MV-4-11 (cell line): ENCODE measurements around the gene UGT1A8.
"Not testable (repeated sequence)": the region's sequence is repeated elsewhere in the genome, so short reads cannot be mapped to it uniquely, and the experiment has no call there.

Source experiments
- DNase-seq: peaks from one replicate; lab custom pipeline; 2025; lab: John Stamatoyannopoulos, UW

Gene UGT1A8

DNA sequence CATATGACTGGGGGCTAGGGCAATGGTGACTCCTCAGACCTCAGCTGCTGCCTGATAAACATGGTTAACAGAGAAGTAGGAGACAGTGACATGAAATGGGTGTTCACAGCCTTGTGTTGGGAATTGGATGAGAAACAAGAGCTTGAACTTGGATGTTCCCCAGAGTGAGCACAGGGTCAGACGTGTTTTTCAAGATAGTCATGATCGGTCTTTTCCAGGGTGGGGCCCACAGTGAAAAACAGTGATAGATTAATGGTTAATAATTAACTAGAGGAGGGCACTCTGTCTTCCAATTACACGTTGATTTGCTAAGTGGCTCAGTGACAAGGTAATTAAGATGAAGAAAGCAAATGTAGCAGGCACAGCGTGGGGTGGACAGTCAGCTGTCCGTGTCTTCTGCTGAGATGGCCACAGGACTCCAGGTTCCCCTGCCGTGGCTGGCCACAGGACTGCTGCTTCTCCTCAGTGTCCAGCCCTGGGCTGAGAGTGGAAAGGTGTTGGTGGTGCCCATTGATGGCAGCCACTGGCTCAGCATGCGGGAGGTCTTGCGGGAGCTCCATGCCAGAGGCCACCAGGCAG is 111.4 kb downstream of the UGT1A8 start, which contains the start of gene UGT1A3:
Gene UGT1A3 (plus strand): TSS at position 320 of the 579 bp plus-strand sequence. CDS start 85 bp downstream, at position 405.
- no peak for DNase-seq

DNA sequence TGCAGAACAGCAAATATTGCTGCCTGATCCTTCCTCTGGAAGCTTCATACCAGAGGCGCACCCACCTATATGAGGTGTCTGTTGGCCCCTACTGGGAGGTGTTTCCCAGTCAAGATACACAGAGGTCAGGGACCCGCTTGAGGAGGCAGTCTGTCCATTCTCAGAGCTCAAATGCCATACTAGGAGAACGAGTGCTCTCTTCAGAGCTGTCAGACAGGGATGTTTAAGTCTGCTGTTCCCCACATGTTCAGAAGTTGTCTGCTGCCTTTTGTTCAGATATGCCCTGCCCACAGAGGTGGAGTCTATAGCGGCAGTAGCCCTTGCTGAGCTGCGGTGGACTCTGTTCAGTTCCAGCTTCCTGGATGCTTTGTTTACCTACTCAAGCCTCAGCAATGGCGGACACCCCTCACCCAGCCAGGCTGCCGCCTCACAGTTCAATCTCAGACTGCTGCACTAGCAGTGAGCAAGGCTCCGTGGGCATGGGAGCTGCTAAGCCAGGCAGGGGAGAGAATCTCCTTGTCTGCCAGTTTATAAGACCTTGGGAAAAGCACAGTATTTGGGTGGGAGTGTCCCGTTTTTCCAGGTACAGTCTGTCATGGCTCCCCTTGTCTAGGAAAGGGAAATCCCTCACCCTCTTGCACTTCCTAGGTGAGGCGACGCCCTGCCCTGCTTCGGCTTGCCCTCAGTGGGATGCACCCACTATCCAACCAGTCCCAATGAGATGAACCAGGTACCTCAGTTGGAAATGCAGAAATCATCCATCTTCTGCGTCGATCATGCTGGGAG is 119.6 kb downstream of the UGT1A8 start:
- DNase-seq: not testable (repeated sequence)

DNA sequence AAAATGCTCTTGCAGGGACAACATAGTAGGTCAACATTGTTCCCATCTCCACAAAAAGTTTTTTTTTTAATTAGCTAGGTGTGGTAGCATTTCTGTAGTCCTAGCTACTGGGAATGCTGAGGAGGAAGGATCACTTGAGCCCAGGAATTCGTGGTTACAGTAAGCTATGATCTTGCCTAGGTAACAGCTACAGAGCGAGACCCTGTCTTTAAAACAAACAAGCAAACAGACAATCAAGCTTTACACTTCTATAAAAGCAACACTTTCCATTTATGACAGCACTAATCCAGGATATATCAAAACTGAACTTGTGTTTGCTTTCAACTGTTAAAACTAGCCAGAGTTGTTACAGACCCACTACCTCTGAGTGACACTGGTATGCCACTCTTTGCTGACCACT is 123.4 kb downstream of the UGT1A8 start:
- DNase-seq: no peak

DNA sequence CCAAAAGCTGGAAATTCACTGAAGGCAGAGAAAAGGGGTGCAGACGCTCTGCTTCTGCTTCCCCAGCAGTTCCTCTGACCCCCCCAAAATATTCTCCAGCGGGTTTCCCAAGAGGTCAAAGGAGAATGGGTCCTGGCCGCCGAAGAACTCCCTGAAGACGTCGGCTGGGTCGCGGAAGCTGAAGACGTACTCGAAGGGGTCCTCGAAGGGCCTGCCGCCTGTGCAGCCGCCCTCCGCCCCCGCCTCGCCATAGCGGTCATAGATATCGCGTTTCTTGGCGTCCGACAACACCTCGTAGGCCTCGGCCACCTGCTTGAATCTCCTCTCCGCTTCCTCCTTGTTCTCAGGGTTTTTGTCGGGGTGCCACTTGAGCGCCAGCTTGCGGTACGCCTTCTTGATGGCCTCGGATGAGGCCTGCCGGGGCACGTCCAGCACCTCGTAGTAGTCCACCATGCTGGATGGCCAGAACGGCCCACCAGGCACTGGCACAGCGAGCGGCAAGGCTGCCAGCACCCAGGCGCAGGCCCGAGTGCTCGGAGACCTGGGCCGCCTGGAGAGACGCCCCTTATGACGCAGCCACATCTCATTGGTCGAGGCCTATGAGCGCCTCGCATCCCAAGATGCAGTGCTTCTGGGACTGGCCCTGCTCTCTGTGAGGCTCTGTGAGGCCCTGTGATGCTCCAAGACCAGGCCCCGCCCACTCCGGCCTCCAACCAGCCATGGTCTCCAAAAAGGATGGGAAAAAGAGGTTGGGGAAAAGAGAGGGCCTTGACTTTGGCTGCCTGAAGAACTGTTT is 126.2 kb downstream of the UGT1A8 start:
- no peak for DNase-seq

DNA sequence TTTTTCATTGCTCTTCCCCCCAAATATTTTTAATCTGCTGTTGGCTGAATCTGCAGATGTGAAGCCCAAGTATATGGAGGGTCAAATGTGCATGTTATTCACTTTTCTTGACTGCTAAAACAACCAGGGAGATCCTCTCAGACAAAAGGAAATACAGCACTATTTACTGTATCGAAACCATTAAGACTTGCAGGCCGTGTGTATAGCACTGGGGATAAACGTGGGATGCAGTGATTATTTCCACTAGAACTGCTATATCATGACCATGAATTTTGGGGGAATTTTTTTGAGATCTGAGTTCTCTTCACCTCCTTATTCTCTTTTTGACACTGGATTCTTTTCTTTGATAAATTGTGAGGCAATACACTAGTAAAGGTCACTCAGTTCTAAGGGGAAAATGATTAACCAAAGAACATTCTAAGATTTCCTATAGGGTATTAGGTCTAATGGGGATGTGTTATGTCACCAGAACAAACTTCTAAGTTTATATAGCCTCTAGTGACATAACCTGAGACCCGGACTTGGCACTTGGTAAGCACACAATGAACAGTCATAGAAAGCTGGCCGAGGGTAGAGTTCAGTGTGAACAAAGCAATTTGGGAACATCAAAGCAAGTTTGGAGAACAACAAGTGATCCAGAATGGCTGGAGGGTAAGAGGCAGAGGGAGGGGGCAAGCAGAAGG is 127.8 kb downstream of the UGT1A8 start:
- no peak for DNase-seq

DNA sequence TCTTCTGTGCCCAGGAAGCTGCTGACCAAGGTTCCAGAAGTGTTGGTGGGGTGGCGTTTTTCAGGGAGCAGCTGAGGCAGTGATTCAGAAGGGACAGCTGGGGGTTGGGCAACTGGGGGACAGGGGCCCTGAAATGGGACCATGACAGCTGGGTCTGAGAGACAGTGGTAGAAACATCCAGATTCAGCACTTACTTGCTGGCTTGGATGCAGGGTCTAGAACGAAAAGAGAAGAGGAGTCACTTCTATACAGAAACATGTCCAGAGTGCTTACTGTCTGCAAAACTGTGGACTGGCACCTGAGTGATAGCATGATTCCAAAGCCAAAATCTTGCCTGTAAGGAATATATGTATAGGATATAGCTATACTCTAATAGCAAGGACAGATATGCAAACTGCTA is 128.4 kb downstream of the UGT1A8 start:
- DNase-seq: not testable (repeated sequence)

DNA sequence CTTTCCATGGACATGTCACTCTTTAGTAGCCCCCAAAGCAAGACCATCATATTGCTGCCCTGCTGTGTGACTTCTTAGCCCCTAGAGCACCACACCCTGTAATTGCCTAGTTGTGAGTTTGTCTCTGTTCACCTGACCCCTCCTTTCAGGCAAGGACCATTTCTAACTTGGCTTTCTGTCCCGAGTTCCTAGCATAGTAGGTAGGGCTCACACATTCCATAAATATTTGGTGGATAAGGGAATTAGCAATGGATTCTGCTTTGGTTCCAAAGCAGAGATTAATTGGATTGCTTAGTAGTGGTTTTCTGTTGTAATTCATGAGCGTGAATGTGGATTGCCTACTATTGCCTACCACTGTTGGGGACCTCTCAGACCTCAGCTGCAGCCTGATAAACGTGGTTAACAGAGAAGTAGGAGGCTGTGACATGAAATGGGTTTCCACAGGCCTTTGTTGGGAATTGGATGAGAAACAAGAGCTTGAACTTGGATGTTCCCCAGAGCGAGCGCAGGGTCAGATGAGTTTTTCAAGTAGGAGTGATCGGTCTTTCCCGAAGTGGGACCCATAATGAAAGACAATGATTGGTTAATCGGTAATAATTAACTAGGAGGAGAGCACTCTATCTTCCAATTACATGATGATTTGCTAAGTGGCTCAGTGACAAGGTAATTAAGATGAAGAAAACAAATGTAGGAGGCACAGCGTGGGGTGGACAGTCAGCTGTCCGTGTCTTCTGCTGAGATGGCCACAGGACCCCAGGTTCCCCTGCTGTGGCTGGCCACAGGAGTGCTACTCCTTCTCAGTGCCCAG is 129.2 kb downstream of the UGT1A8 start:
- no peak for DNase-seq

DNA sequence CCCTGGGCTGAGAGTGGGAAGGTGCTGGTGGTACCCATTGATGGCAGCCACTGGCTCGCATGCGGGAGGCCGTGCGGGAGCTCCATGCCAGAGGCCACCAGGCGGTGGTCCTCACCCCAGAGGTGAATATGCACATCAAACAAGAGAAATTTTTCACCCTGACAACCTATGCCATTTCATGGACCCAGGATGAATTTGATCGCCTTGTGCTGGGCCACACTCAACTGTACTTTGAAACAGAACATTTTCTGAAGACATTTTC is 129.8 kb downstream of the UGT1A8 start:
- DNase-seq: no peak

DNA sequence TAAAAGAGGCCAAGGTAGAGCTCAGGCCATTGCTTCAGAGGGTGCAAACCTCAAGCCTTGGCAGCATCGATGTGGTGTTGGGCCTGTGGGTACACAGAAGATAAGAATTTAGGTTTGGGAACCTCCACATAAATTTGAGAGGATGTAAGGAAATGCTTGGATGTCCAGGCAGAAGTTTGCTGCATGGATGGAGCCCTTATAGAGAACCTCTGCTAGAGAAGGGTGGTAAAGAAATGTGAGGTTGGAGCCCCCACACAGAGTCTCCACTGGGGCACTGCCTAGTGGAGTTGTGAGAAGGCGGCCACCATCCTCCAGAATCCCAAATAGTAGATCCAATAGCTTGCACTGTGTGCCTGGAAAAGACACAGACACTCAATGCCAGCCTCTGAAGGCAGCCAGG is 133.3 kb downstream of the UGT1A8 start:
- not testable (repeated sequence) for DNase-seq

DNA sequence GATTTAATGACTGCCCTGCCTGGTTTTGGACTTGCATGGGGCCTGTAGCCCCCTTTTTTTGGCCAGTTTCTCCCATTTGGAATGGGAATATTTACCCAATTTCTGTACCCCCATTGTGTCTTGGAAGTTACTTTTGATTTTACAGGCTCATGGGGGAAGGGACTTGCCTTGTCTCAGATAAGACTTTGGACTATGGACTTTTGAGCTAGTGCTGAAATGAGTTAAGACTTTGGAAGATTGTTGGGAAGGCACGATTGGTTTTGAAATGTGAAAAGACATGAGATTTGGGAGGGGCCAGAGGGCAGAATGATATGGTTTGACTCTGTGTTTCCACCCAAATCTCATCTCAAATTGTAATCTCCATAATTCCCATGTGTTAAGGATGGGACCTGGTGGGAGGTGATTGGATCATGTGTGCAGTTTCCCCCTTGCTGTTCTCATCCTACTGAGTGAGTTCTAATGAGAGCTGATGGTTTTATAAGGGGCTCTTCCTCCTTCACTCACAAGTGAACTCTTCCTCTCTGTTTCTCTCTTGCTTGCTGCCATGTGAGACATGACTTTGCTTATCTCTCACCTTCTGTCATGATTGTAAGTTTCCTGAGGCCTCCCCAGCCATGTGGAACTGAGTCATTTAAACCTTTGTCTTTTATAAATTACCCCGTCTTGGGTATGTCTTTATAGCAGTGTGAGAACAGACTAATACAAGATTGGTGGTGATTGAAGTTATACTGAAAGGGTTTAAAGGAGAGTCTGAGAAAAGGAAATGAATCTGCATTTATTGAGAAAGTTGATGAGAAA is 134.0 kb downstream of the UGT1A8 start:
- not testable (repeated sequence) for DNase-seq

DNA sequence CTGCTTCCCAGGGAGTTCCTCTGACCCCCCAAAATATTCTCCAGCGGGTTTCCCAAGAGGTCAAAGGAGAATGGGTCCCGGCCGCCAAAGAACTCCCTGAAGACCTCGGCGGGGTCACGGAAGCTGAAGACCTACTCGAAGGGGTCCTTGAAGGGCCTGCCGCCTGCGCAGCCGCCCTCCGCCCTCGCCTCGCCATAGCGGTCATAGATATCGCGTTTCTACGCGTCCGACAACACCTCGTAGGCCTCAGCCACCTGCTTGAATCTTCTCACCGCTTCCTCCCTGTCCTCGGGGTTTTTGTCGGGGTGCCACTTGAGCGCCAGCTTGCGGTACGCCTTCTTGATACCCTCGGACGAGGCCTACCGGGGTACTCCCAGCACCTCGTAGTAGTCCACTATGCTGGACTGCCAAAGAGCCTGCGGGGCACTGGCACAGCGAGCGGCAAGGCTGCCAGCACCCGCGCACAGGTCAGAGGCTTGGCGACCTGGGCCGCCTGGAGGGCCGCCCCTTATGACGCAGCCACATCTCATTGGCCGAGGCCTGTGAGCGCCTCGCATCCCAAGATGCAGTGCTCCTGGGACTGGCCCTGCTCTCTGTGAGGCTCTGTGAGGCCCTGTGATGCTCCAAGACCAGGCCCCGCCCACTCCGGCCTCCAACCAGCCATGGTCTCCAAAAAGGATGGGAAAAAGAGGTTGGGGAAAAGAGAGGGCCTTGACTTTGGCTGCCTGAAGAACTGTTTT is 137.6 kb downstream of the UGT1A8 start:
- DNase-seq: no peak

DNA sequence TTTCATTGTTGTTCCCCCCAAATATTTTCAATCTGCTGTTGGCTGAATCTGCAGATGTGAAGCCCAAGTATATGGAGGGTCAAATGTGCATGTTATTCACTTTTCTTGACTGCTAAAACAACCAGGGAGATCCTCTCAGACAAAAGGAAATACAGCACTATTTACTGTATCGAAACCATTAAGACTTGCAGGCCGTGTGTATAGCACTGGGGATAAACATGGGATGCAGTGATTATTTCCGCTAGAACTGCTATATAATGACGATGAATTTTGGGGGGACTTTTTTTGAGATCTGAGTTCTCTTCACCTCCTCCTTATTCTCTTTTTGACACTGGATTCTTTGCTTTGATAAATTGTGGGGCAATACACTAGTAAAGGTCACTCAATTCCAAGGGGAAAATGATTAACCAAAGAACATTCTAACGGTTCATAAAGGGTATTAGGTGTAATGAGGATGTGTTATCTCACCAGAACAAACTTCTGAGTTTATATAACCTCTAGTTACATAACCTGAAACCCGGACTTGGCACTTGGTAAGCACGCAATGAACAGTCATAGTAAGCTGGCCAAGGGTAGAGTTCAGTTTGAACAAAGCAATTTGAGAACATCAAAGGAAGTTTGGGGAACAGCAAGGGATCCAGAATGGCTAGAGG is 139.1 kb downstream of the UGT1A8 start:
- no peak for DNase-seq

DNA sequence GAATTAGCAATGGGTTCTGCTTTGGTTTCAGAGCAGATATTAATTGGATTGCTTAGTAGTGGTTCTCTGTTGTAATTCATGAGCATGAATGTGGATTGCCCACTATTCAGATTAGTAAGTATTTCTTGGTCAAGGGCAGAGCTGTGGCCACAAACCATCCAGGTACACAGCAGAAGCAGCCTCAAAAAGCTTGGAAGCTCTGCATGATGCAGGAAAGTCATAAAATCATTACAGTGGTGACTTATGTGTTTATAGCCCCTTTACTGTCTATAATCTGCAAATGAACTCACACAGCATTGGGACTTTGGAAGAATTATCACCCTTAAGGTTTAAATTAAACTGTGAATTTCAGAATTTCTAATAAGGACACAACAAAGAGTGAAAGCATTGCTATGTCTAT is 140.7 kb downstream of the UGT1A8 start:
- no peak for DNase-seq

DNA sequence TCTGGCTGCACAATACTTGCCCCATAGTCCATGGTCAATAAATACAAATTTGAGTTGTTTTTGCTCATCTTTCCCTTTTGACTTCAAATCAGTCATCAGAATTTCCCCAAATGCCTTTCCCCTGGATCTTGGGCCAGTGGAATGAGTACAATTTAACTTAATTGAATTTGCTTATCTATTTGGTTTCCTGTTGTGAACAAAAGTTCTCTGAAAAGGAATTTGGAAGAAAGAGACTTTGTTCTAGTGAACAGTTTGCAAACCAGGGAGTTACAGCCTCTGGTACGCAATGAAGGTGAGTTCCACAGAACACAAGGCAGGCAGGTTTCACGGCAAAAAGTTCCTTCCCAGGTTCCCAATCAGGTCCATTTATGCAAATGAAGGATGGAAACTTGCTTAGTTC is 141.4 kb downstream of the UGT1A8 start:
- DNase-seq: no peak

DNA sequence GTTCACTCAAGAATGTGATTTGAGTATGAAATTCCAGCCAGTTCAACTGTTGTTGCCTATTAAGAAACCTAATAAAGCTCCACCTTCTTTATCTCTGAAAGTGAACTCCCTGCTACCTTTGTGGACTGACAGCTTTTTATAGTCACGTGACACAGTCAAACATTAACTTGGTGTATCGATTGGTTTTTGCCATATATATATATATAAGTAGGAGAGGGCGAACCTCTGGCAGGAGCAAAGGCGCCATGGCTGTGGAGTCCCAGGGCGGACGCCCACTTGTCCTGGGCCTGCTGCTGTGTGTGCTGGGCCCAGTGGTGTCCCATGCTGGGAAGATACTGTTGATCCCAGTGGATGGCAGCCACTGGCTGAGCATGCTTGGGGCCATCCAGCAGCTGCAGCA is 142.6 kb downstream of the UGT1A8 start, which contains the start of gene UGT1A1:
Gene UGT1A1 (plus strand): TSS at position 228 of the 400 bp plus-strand sequence. CDS start 18 bp downstream, at position 246.
- DNase-seq: no peak

DNA sequence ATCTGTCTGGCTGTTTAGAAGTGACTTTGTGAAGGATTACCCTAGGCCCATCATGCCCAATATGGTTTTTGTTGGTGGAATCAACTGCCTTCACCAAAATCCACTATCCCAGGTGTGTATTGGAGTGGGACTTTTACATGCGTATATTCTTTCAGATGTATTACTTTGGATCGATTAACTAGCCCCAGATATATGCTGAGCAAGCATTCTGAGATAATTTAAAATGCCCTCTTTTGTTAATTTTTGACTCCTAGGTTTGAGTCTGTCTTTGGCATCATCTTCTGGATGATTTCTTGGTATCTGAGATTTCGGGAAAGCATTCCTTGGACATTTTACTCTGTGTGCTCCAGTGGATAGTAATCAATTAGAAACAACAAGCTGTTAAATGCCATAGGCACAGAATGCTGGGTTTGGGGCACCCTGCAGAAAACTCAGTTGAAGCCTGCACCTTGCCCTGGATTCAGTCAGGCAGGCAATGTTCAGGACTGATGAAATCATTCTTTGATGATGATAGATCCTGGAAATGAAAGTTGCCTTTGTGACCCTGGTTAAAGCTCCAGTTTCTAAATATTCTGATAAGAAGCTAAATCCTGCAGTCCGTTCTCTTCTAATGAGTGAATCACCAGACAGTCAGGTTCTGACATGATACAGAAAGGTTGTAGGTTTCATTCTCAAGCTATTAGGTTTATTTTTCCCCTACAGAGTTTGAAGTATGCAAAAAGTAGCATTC is 143.8 kb downstream of the UGT1A8 start:
- no peak for DNase-seq

DNA sequence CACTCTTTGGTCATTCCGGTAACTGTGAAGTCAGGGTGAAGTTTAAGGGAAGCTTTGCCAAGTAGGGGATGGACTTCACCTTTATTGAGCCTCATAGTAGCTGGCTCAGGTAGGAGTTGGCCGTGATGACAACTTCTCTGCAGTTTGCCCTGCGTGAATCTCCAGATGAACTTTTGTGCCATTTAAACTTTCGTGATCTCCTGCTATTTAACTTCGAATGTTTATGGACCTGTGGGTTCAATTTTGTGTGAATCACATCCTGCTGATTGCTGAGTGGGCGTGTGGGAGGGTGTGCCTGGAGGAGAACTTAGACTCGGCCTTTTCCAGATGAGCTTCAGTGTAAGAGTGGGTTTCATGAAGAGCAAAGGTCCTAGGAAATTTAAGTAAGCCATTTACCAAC is 146.8 kb downstream of the UGT1A8 start:
- DNase-seq: no peak

DNA sequence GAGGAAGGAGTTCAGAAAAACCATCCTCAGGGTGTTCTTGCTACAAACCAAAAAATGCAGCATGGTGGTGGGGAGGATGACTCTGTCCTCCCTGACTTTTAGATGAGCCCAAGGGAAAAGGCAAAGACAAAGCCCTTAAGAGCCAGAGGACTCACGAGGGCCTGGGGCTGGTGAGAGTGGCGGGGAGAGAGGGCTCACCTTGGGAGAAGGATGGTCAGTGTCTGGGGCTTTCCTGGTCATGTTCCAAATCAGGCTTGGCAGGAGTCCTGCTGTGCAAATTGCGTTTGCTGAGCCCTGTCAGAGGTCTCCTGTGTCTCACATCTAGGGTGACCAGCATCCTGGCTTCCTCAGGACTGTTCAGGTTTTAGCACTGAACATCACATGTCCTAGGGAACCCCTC is 147.3 kb downstream of the UGT1A8 start:
- DNase-seq: no peak

DNA sequence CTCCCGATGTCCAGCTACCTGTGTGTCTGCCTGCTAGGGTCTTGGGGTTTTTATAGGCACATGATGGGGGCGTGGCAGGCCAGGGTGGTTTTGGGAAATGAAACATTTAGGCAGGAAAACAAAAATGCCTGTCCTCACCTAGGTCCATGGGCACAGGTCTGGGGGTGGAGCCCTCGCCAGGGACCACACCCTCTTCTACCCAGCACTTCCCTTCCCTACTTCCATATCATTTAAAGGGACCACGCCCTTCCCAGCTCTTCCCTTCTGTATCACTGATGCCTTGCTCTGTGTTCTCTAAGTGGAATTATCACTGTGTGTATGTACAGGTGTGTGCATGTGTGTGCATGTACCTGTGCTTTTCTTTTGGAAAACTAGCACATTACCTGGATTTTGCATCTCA is 149.0 kb downstream of the UGT1A8 start:
- no peak for DNase-seq
